G401.6 (cell line): Measurements from ENCODE around the gene ADAMTS19.
"Not testable (repeated sequence)": the region's sequence is repeated elsewhere in the genome, so short reads cannot be mapped to it uniquely, and the experiment has no call there.

Source experiments
- FAIRE-seq: peaks from 2 replicates; lab custom pipeline; 2012; peaks lifted over from hg19 to GRCh38; lab: Jason Lieb, UNC

ADAMTS19 gene

GRCh38 chr5:129591508-129592160, 131.5 kb downstream of the ADAMTS19 start:
- FAIRE-seq, result no peak

- FAIRE-seq, result no peak
Observed at GRCh38 chr5:129593525-129593924, 133.4 kb downstream of the ADAMTS19 start.

DNA sequence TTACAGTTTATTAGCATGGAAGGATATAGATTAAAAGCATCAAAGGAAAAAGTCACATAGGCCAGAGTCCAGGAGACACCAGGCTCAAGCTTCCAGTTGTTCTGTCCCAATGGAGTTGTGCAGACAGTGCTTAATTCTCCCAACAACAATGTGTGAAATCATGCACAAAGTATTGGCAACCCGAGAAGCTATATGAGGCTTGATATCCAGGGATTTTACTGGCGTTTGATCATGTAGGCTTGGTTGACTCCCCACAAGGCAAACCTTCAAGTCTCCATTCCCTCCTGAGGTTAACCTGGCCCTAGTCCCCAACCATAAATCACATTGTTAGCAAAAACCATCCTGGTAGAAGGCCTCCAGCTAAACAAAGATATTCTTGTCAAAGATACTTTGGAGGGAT, 141.5 kb downstream of the ADAMTS19 start:
- FAIRE-seq, result no peak

DNA sequence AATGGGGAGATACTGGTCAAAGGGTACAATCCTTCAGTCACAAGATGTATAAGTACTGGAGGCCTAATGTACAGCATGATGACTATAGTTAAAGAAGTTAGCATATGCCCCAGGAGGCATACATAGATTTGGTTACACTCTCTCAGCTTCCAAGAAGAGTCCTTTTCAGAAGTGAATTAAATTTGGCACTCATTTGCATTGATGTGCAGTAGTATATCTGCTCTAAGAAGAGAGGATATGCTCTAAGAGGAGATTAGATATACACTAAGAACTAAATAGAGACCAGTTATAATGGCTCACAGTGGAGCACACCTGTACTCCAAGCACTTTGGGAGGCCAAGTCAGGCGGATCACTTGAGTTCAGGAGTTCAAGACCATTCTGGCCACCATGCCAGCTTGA, 148.3 kb downstream of the ADAMTS19 start:
- no peak for FAIRE-seq

- FAIRE-seq, result no peak
Observed at GRCh38 chr5:129609710-129610109, 149.6 kb downstream of the ADAMTS19 start.

- FAIRE-seq, result no peak
Observed at GRCh38 chr5:129616517-129616916, 156.4 kb downstream of the ADAMTS19 start.

DNA sequence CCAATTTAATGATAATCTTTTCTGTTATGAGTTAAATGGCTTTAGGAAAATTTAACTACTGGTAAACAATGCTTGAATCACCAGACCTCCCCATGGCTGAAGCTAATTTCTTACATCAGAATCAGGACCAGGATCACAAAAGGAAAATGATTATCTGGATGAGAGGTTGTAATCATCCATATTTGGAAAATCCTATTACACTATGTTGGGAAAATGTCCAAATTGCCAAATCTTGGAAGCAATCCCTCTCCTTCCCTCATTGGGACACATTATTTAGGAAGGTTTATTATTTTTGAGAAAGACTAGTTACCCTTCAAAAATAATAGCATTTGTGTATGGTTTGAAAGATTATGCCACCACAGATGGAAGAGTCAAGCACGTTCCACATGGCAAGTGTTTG, 157.1 kb downstream of the ADAMTS19 start:
- no peak for FAIRE-seq

DNA sequence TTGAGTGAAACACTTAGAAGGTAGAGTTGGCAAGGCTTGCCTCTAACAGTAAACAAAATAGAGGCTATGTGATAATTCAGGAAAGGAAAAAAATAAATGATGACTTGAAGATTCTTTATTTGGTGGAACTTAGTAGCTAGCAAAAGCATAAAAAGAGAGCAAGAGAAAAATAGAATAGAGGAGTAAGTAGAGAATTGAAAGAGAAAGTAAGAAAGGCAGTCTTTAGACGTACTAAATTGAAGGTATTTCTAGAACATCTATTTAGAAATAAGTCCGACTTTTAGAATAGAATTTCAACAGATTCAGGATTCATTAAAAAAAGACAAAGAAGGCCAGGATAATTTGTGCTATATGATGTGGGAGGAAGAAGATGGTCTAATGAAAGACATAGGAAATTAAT, 159.7 kb downstream of the ADAMTS19 start:
- FAIRE-seq, result no peak

DNA sequence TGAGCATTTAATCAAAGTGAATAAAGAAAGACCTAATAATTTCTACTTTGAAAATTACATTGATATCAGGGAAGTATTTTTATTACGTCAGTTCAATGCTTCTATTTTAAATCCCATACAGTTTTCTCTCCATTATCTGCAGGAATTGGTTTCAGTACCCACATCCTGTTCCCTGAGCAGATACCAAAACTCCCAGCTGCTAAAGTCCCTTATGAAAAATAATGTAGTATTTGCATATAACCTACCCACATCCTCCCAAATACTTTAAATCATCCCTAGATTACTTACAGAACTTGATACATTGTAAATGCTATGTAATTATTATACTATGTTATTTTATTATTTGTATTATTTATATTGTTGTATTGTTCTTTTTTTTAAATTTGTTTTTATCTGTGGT, 162.4 kb downstream of the ADAMTS19 start:
- no peak for FAIRE-seq

GRCh38 chr5:129629575-129629974, 169.5 kb downstream of the ADAMTS19 start:
- no peak for FAIRE-seq

DNA sequence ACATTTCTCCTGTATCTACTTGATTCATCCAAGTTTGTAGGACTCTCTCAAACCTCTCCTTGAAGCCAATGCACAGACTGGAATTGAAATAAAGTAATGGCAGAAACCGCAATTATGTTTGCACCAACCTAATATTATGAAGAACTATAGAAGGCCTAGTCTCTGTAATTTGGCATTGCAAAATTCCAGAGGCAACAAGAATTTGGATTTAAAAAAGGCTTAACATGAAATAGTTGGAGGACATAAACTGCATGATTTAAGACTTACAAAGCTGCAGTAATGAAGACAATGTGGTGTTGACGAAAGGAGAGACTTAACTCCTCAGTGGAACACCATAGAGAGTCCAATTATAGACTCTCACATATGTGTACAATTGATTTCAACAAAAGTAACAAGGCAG, 170.0 kb downstream of the ADAMTS19 start:
- no peak for FAIRE-seq

DNA sequence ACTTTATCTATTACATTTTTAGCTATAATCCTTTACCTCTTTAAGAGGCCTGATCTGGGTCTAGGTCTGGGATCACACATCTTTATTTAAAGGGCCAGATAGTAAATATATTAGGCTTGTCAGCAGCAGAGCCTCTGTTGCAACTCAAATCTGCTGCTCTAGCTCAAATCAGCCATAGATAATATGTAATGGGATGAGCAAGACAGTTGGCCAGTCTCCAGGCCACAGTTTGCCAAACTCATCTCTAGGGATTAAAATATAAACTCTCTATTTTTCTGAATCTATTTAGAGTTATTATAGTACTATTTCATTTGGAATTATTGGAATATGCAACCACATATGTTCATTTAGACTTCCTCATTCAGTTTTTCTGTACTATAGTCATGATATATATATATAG, 171.9 kb downstream of the ADAMTS19 start:
- no peak for FAIRE-seq

DNA sequence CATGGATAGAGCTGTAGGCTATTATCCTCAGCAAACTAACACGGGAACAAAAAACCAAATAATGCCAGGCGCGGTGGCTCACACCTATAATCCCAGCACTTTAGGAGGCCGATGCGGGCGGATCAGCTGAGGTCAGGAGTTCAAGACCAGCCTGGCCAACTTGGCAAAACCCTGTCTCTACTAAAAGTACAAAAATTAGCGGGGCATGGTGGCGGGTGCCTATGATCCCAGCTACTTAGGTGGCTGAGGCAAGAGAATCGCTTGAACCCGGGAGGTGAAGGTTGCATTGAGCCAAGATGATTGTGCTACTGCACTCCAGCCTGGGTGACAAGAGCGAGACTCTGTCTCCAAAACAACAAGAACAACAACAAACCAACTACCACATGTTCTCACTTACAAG, 177.4 kb downstream of the ADAMTS19 start:
- not testable (repeated sequence) for FAIRE-seq

DNA sequence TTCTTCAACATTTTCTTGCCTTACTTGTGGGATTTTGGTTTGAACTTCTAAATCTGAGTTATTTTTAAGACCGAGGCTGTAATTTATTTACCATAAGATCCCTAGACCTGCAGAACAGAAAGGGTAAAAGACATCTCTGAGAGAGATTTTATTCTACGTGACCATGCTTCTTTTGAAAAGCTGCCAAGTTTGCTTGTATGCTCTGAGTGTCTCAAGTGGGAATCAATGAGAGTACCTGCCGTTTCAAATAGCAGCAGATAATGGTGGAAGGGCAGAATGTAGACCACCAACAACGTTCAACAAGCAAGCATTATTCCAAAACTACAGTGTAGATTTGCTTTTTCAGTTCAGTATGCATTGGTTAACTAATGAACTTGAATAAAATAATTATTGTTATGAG, 179.2 kb downstream of the ADAMTS19 start:
- no peak for FAIRE-seq

GRCh38 chr5:129652349-129653056, 192.4 kb downstream of the ADAMTS19 start:
- FAIRE-seq, result no peak

DNA sequence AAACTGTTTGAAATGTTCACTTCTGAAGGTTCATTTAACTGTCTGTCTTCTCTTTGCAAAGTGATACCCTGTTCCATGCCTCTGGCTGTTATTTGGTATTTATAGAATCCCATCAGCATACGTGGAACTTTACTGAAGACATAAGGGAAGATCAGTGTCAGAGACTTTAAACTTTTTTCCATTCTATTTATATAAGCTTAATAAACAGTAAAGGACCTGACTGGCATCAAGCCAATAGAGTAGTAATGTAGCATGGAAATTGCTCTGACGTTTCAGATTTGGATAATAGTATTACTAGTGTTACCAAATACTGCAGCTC, 192.9 kb downstream of the ADAMTS19 start:
- FAIRE-seq, result no peak

- FAIRE-seq, result no peak
Observed at GRCh38 chr5:129653442-129653841, 193.3 kb downstream of the ADAMTS19 start.

DNA sequence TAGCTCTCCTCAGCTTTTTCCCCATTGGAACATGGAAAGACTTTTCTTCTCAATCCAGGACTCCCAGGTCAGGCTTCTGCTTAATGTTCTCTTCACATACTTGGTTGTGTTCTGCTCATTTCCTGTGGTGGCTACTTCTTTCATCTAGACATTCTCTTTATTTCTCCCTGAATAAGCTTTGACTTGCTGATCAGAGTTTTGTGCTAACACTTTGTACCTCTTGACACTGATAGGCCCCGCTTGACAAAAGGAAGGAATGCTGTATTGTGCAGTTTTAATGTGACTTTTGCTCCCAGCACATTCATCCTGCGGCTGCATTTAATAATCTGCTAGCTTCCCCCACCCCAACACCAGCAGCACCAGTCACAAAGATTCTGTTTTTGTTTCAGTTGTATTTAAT, 196.9 kb downstream of the ADAMTS19 start:
- no peak for FAIRE-seq

DNA sequence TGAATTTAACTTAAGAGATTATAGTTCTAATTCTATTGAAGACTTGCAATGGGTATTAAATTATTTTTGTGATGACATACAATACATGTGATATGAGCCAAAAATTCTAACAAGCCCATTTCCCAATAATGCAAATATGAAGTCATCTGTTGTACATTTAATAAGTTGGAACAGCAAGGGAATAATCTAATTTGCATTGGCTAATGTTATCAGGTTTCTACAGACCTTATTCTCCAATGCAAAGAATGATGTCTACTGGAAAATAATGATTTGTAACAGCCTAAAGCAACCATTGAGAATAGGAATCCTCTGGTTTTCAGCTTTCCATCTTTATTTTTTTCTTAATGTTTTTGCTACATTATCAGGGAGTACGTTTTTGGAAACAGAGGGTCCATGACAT, 198.7 kb downstream of the ADAMTS19 start:
- FAIRE-seq, result no peak

- FAIRE-seq, result no peak
Observed at GRCh38 chr5:129661366-129662035, 201.4 kb downstream of the ADAMTS19 start.

DNA sequence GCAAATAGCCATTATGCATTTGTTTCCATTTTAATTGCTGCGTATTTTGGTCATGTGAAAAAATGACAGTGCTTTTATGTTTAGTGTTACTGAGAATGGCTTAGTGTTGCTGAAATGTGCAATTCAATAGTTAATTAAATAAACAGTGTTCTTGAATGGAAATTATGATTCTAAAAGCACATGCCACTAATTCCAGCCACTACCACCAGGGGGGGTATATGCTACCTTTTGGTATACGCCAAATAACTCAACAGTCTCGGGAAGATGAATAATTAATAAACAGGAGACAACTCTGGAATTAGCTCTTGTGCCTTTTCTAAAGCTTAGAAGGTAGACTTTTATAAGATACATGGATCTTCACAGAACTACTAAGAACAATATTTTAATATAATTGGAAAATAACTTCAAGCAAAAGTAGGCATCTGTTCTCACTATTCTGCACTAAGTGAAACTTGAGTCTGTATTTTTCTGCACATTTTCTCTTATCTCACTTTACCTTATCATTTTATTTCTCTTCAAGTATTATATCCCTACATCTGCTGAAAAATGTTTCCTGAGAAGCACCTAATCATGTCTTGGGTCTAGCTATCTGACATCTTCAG, 204.3 kb downstream of the ADAMTS19 start:
- FAIRE-seq, result peak; percentile 15

GRCh38 chr5:129670957-129671500, 210.9 kb downstream of the ADAMTS19 start:
- FAIRE-seq, result no peak

DNA sequence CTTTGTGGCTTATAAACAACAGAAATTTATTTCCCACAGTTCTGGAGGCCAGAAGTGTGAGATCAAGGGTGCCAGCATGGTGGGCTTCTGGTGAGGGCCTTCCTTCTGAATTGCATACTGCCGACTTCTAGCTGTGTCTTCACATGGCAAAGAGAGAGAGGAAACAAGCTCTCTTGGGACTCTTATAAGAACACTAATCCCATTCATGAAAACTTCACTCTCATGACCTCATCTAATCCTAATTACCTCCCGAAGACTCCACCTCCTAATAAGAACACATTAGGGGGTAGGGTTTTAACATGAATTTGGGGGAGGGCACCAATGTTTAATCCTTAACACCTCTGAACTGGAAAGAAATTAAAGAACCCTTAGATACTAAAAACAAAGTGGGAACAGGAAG, 211.9 kb downstream of the ADAMTS19 start:
- no peak for FAIRE-seq
